ENCODE measurements around the gene SPRR1B. TPM values are rescaled to one million over a fixed set of nuclear protein-coding genes. Genes with fewer than 3 reads are reported as not detected.

SPRR1B gene
- total RNA-seq, 4 donors from 2014 or later: not detected

GRCh38 chr1:152995842-152996241, 35.2 kb upstream of the SPRR1B start:
- no peaks in the 10 kb centered on the region for H3K36me3 ChIP-seq
- no peak overlapping the region for H3K4me3 ChIP-seq
- no peak overlapping the region for H3K27ac ChIP-seq
- peaks cover 0 to 11% (median 0%) of the 10 kb centered on the region in 4 donors for H3K9me3 ChIP-seq
- H3K4me1 ChIP-seq: no peaks in the 10 kb centered on the region
- no peak for TF ChIP-seq EP300 (IDR thresholded peaks at IDR 0.05)
- no peak for TF ChIP-seq POLR2A (IDR thresholded peaks at IDR 0.05)
- TF ChIP-seq CTCF (IDR thresholded peaks at IDR 0.05): no peak
- no peak for DNase-seq (ENCODE audit: low spot score in 2 of 2)
- H3K27me3 ChIP-seq: no peaks in the 10 kb centered on the region
- 41 to 45% methylated on average over 1 of the region's 1 CpG for WGBS, 2 donors

- H3K27me3 ChIP-seq: no peaks in the 10 kb centered on the region
- no peak for DNase-seq (ENCODE audit: low spot score in 2 of 2)
- H3K4me1 ChIP-seq: no peaks in the 10 kb centered on the region
- 11 to 15% methylated on average over 5 of the region's 5 CpGs for WGBS, 2 donors
- TF ChIP-seq CTCF (IDR thresholded peaks at IDR 0.05) (no peak), POLR2A (IDR thresholded peaks at IDR 0.05) (no peak), EP300 (IDR thresholded peaks at IDR 0.05) (no peak)
- H3K36me3 ChIP-seq: no peaks in the 10 kb centered on the region
- no peak overlapping the region for H3K4me3 ChIP-seq
- H3K9me3 ChIP-seq: peaks cover 0 to 11% (median 0%) of the 10 kb centered on the region in 4 donors
- no peak overlapping the region for H3K27ac ChIP-seq
Observed at GRCh38 chr1:152996633-152997400, 34.2 kb upstream of the SPRR1B start.

GRCh38 chr1:152997901-152998300, 33.1 kb upstream of the SPRR1B start:
- no peak for DNase-seq (ENCODE audit: low spot score in 2 of 2)
- 35 to 38% methylated on average over 7 of the region's 7 CpGs for WGBS, 2 donors
- H3K4me1 ChIP-seq: no peaks in the 10 kb centered on the region

GRCh38 chr1:152998476-152998875, 32.5 kb upstream of the SPRR1B start:
- H3K27ac ChIP-seq: no peak overlapping the region
- TF ChIP-seq CTCF (IDR thresholded peaks at IDR 0.05): no peak
- TF ChIP-seq POLR2A (IDR thresholded peaks at IDR 0.05): no peak
- TF ChIP-seq EP300 (IDR thresholded peaks at IDR 0.05): no peak
- H3K4me3 ChIP-seq: no peak overlapping the region
- no peak for DNase-seq (ENCODE audit: low spot score in 2 of 2)
- WGBS, 2 donors: 80 to 96% methylated on average over 4 of the region's 4 CpGs
- no peaks in the 10 kb centered on the region for H3K36me3 ChIP-seq
- peaks cover 0 to 11% (median 0%) of the 10 kb centered on the region in 4 donors for H3K9me3 ChIP-seq
- no peaks in the 10 kb centered on the region for H3K27me3 ChIP-seq
- no peaks in the 10 kb centered on the region for H3K4me1 ChIP-seq

More at GRCh38 chr1:152997901-152998300, 33.1 kb upstream of the SPRR1B start:
- TF ChIP-seq POLR2A (IDR thresholded peaks at IDR 0.05): no peak
- TF ChIP-seq EP300 (IDR thresholded peaks at IDR 0.05): no peak
- TF ChIP-seq CTCF (IDR thresholded peaks at IDR 0.05): no peak
- Histone ChIP-seq H3K27ac (no peak overlapping the region), H3K36me3 (no peaks in the 10 kb centered on the region), H3K4me3 (no peak overlapping the region), H3K27me3 (no peaks in the 10 kb centered on the region), H3K9me3 (peaks cover 0 to 11% (median 0%) of the 10 kb centered on the region in 4 donors)

- TF ChIP-seq POLR2A (IDR thresholded peaks at IDR 0.05): no peak
- TF ChIP-seq CTCF (IDR thresholded peaks at IDR 0.05): no peak
- no peak for TF ChIP-seq EP300 (IDR thresholded peaks at IDR 0.05)
- 66 to 73% methylated on average over 6 of the region's 6 CpGs for WGBS, 2 donors
- peaks cover 0 to 11% (median 0%) of the 10 kb centered on the region in 4 donors for H3K9me3 ChIP-seq
- no peaks in the 10 kb centered on the region for H3K4me1 ChIP-seq
- H3K36me3 ChIP-seq: no peaks in the 10 kb centered on the region
- H3K27ac ChIP-seq: no peak overlapping the region
- no peak for DNase-seq (ENCODE audit: low spot score in 2 of 2)
- H3K27me3 ChIP-seq: no peaks in the 10 kb centered on the region
- H3K4me3 ChIP-seq: no peak overlapping the region
Observed at GRCh38 chr1:152999818-153000217, 31.2 kb upstream of the SPRR1B start.
